GM06990 (cell line): ENCODE data around the gene ARL4D.

Experiments used
- DNase-seq: peaks from one replicate; pipeline ENCODE4 v3.0.0-alpha.2; 2011; ENCODE audit not compliant: insufficient read length; ENCODE audit errors: extremely low read depth
- H3K27me3 ChIP-seq: replicated peaks from 2 replicates; pipeline ENCODE4 v1.6.0; 2011; ENCODE audit warnings: low read length; ENCODE audit not compliant: control insufficient read depth, insufficient read depth
- H3K36me3 ChIP-seq: 2 replicates; pipeline ENCODE4 v1.5.1; 2011; ENCODE audit warnings: low read length; ENCODE audit not compliant: control insufficient read depth, insufficient read depth
- H3K4me3 ChIP-seq: replicated peaks from 2 replicates; pipeline ENCODE4 v1.5.1; 2011; ENCODE audit warnings: low read depth, mild to moderate bottlenecking, control low read depth, low read length
- TF ChIP-seq, protein P1 (sequence below): IDR thresholded peaks from 2 replicates; pipeline ENCODE4 v1.5.1; 2011; ENCODE audit warnings: low read length, control low read depth, mild to moderate bottlenecking, inconsistent platforms; ENCODE audit not compliant: insufficient read depth, poor library complexity, severe bottlenecking

ARL4D gene, protein sequence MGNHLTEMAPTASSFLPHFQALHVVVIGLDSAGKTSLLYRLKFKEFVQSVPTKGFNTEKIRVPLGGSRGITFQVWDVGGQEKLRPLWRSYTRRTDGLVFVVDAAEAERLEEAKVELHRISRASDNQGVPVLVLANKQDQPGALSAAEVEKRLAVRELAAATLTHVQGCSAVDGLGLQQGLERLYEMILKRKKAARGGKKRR

DNA sequence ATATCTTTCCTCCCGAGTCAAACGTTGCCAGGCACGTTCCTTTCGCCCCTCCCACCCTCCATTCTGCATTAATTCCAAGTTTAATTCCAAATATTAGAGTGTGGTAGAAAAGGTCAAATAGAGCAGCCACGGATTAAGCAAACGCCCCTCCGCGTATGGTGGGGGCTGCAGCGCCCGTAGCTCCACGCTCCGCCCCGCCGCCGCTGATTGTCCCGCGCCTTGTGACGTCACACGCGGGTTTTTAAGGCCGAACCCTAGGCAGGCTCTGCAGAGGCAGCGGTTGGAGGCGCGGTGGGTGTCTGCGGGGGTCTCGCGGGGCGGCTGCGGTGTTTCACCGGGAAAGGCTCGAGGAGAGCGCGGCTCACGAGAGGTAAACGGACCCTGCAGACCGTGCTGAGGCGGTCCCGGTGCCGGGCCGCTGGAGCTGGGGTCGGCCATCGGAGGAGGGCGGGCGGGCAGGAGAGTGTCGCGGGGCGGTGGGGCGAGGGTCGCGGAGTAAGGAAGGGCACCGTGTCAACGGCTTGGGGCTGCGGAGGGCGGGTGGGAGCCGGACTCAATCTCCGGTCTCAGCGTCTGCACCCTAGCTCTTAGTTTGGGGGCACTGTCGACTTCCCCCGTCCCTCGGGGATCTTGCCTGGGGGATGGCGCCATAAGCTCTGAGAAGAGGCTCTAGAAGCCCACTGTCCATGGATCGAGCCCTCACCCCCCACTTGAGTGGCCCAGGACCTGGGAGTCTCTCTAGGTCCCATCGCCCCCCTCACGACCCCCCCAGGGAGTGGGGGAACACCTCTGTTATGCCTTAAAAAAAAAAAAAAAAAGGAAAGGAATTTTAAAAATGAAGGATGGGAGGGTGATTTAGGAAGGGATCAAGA is at the start of gene ARL4D:
TSS of gene ARL4D (plus strand) at position 270 of the 872 bp plus-strand sequence. CDS start 740 bp downstream, outside the sequence.
- Histone ChIP-seq H3K4me3 (peak within 1 kb of the TSS; percentile 64), H3K27me3 (no peaks in the 10 kb centered on the region), H3K36me3 (no peaks in the 10 kb centered on the region)
- DNase-seq = peak; percentile 79
- TF ChIP-seq, protein P1, sequence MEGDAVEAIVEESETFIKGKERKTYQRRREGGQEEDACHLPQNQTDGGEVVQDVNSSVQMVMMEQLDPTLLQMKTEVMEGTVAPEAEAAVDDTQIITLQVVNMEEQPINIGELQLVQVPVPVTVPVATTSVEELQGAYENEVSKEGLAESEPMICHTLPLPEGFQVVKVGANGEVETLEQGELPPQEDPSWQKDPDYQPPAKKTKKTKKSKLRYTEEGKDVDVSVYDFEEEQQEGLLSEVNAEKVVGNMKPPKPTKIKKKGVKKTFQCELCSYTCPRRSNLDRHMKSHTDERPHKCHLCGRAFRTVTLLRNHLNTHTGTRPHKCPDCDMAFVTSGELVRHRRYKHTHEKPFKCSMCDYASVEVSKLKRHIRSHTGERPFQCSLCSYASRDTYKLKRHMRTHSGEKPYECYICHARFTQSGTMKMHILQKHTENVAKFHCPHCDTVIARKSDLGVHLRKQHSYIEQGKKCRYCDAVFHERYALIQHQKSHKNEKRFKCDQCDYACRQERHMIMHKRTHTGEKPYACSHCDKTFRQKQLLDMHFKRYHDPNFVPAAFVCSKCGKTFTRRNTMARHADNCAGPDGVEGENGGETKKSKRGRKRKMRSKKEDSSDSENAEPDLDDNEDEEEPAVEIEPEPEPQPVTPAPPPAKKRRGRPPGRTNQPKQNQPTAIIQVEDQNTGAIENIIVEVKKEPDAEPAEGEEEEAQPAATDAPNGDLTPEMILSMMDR = no peak

DNA sequence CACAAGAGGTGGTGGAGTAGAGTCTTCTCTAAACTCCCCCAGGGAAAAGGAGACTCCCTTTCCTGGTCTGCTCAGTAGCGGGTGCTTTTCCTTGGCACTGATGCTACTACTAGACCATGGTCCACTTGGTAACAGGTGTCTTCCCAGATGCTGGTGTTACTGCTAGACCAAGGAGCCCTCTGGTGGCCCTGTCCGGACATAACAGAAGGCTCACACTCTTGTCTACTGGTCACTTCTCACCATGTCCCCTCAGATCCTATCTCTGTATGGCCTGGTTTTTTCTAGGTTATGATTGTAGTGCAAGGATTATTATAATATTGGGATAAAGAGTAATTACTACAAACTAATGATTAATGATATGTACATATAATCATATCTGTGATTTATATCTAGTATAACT is 49.7 kb upstream of the ARL4D start:
- Histone ChIP-seq H3K4me3 (no peak overlapping the region), H3K36me3 (no peaks in the 10 kb centered on the region; the same call in 1 of the 2 replicates), H3K27me3 (no peaks in the 10 kb centered on the region)
- DNase-seq = no peak
- TF ChIP-seq, protein P1 = no peak

DNA sequence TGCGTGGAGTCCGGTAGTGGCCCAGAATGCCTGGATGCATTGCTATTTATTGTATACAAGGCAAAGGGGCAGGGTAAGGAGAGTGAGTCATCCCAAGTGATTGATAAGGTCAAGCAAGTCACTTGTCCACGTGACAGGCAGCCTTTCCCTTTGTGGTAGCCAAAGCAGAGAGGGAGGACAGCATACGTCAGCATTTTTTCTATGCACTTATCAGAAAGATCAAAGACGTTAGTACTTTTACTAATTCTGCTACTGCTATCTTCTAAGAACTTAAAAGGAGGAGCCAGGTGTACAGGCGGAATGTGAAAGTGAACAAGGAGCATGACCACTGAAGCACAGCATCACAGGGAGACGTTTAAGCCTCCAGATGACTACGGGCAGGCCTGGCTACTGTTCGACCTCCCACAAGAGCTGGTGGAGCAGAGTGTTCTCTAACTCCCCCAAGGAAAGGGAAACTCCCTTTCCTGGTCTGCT is 47.9 kb upstream of the ARL4D start:
- Histone ChIP-seq H3K27me3 (no peaks in the 10 kb centered on the region), H3K36me3 (no peaks in the 10 kb centered on the region; the same call in 1 of the 2 replicates), H3K4me3 (no peak overlapping the region)
- TF ChIP-seq, protein P1 = no peak
- no peak for DNase-seq

DNA sequence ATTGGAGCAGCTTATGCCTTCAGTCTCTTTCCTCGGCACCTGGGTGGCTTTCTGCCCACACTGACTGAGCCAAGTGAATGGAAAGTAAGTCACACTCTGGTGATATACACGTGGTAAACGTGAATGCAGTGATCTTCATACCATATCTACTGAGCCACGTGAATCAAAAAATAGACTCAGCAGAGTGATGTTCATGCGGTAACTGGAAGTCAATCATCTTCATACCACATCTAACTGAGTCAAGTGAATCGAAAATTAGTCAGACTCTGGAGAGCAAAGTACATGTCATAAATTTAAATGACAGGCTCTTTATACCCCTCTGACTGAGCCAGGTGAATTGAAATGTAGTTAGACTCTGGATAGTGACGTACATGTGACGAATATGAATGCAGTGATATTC is 47.1 kb upstream of the ARL4D start:
- no peak for DNase-seq
- TF ChIP-seq, protein P1 = no peak

DNA sequence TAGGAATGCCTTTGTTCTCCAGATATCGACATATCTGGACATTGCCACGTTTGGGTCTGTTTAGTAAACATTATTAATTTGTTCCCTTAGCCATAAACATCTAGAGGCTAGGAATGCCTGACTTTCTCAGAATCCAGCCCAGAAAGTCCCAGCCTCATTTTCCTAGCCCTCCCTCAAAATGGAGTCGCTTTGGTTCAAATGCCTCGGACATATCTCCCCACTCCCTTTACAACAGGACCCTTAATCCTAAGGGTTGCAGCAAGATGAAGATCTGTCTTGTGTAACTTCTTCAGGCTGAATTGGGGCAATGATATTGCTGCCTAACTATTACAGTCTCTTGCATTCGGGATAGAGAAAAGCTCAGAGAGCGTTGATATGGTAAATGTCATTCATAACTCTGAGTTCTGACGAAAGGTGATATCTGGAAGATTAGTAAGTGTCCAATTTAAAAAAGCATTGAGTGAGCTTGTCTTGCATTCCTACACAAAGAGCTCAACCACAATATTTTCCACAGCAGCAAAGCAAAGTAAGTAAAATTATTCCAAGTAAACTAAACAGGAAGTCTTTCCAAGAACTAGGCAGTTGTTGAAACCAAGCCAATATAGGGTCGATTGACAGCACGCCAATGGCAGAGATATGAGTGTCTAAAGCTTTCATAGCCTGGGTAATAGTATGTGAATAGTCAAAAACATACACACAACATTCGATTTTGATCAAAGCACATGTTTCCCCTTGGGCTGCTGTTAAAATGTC is 46.0 kb upstream of the ARL4D start:
- Histone ChIP-seq H3K4me3 (no peak overlapping the region), H3K36me3 (no peaks in the 10 kb centered on the region; the same call in 1 of the 2 replicates), H3K27me3 (no peaks in the 10 kb centered on the region)
- TF ChIP-seq, protein P1 = no peak
- no peak for DNase-seq

More for the DNA sequence above, 47.1 kb upstream of the ARL4D start:
- Histone ChIP-seq H3K4me3 (no peak overlapping the region), H3K27me3 (no peaks in the 10 kb centered on the region), H3K36me3 (no peaks in the 10 kb centered on the region; the same call in 1 of the 2 replicates)
